Measurements from ENCODE around the gene DLG2. TPM values are rescaled to one million over a fixed set of nuclear protein-coding genes. Genes with fewer than 3 reads are reported as not detected.

DLG2 gene
- total RNA-seq, 1 experiment from 2014 or later: 0.72 TPM

GRCh38 chr11:84580428-84580827 is 1046.7 kb downstream of the DLG2 start:
- DNase-seq (ENCODE audit: low spot score): no peak

GRCh38 chr11:84573868-84574267 is 1053.3 kb downstream of the DLG2 start:
- DNase-seq (ENCODE audit: low spot score): no peak

GRCh38 chr11:84566671-84567070 is 1060.5 kb downstream of the DLG2 start:
- DNase-seq (ENCODE audit: low spot score): no peak

GRCh38 chr11:84564867-84565184 is 1062.3 kb downstream of the DLG2 start:
- DNase-seq (ENCODE audit: low spot score): no peak

- peak; percentile 57 for DNase-seq (ENCODE audit: low spot score)
Observed at GRCh38 chr11:84564180-84564866, 1062.8 kb downstream of the DLG2 start.

GRCh38 chr11:84563356-84563755 is 1063.8 kb downstream of the DLG2 start:
- no peak for DNase-seq (ENCODE audit: low spot score)

GRCh38 chr11:84560206-84560605 is 1066.9 kb downstream of the DLG2 start:
- no peak for DNase-seq (ENCODE audit: low spot score)

- DNase-seq (ENCODE audit: low spot score): peak; percentile 45
Observed at GRCh38 chr11:84558085-84558905, 1068.8 kb downstream of the DLG2 start.

- no peak for DNase-seq (ENCODE audit: low spot score)
Observed at GRCh38 chr11:84552791-84553190, 1074.4 kb downstream of the DLG2 start.

GRCh38 chr11:84549217-84549616 is 1077.9 kb downstream of the DLG2 start:
- peak; percentile 13 for DNase-seq (ENCODE audit: low spot score)

- DNase-seq (ENCODE audit: low spot score): no peak
Observed at GRCh38 chr11:84544566-84544965, 1082.6 kb downstream of the DLG2 start.

GRCh38 chr11:84543367-84544159 is 1083.6 kb downstream of the DLG2 start:
- no peak for DNase-seq (ENCODE audit: low spot score)

GRCh38 chr11:84541731-84542340 is 1085.3 kb downstream of the DLG2 start:
- peak; percentile 4 for DNase-seq (ENCODE audit: low spot score)

GRCh38 chr11:84536456-84536855 is 1090.7 kb downstream of the DLG2 start:
- DNase-seq (ENCODE audit: low spot score): no peak

GRCh38 chr11:84532364-84532763 is 1094.8 kb downstream of the DLG2 start:
- no peak for DNase-seq (ENCODE audit: low spot score)

- no peak for DNase-seq (ENCODE audit: low spot score)
Observed at GRCh38 chr11:84526250-84526649, 1100.9 kb downstream of the DLG2 start.

- DNase-seq (ENCODE audit: low spot score): peak; percentile 14
Observed at GRCh38 chr11:84524422-84525051, 1102.6 kb downstream of the DLG2 start.

- DNase-seq (ENCODE audit: low spot score): no peak
Observed at GRCh38 chr11:84522331-84522730, 1104.8 kb downstream of the DLG2 start.

- DNase-seq (ENCODE audit: low spot score): no peak
Observed at GRCh38 chr11:84518631-84519183, 1108.4 kb downstream of the DLG2 start.

- no peak for DNase-seq (ENCODE audit: low spot score)
Observed at GRCh38 chr11:84514436-84514835, 1112.7 kb downstream of the DLG2 start.

GRCh38 chr11:84503503-84503902 is 1123.6 kb downstream of the DLG2 start:
- no peak for DNase-seq (ENCODE audit: low spot score)

Data from A172 (cell line).